HG03432 (cell line): ENCODE results near the gene MYCBP.

Experiments used
- ATAC-seq: cut with Tn5 transposase; IDR thresholded peaks from one replicate; pipeline ENCODE4 v1.9.1; 2021; ENCODE audit warnings: mild to moderate bottlenecking, moderate library complexity; ENCODE audit not compliant: unreplicated experiment

MYCBP gene

GRCh38 chr1:38826886-38827285 lies 46.3 kb downstream of the MYCBP start:
- no peak for ATAC-seq

GRCh38 chr1:38826262-38826661 lies 46.9 kb downstream of the MYCBP start:
- no peak for ATAC-seq

- ATAC-seq = no peak
Observed at GRCh38 chr1:38820860-38821259, 52.3 kb downstream of the MYCBP start.

- ATAC-seq = no peak
Observed at GRCh38 chr1:38819516-38819915, 53.6 kb downstream of the MYCBP start.

- no peak for ATAC-seq
Observed at GRCh38 chr1:38819040-38819439, 54.1 kb downstream of the MYCBP start.

GRCh38 chr1:38818175-38818976 lies 54.8 kb downstream of the MYCBP start:
- no peak for ATAC-seq

- no peak for ATAC-seq
Observed at GRCh38 chr1:38817267-38818174, 55.6 kb downstream of the MYCBP start.

GRCh38 chr1:38815903-38816627 lies 57.1 kb downstream of the MYCBP start:
- ATAC-seq = peak; percentile 86

GRCh38 chr1:38814984-38815464 lies 58.1 kb downstream of the MYCBP start:
- ATAC-seq = no peak

- no peak for ATAC-seq
Observed at GRCh38 chr1:38814444-38814983, 58.6 kb downstream of the MYCBP start.

- ATAC-seq = no peak
Observed at GRCh38 chr1:38812981-38813380, 60.2 kb downstream of the MYCBP start.
